Fibroblast of the aortic adventitia (primary cell): ENCODE measurements around the gene ZNF587. TPM values are rescaled to one million over a fixed set of nuclear protein-coding genes. Genes with fewer than 3 reads are reported as not detected.
A peak's percentile ranks its signal among the peaks of the same experiment; 100 is the strongest.
"Not testable (repeated sequence)": the region's sequence is repeated elsewhere in the genome, so short reads cannot be mapped to it uniquely, and the experiment has no call there.

Experiments
- DNase-seq: peaks from one replicate; pipeline ENCODE4 v3.0.0-alpha.2; 2010; ENCODE audit warnings: low read depth
- H3K4me3 ChIP-seq: 2 replicates; pipeline ENCODE4 v1.5.1; 2011; ENCODE audit warnings: low read depth, mild to moderate bottlenecking, control low read depth, low read length, moderate library complexity
- CTCF ChIP-seq: IDR thresholded peaks from 2 replicates; pipeline ENCODE4 v1.5.1; 2011; ENCODE audit warnings: mild to moderate bottlenecking, low read length, control low read depth, inconsistent platforms; ENCODE audit not compliant: insufficient read depth
- total RNA-seq: library from RNA; depleted of rRNA; stranded (reverse); fragments of >200 nt; gene quantifications from 2 replicates; pipeline ENCODE4 v1.2.3, GENCODE V29; 2012; ENCODE audit warnings: low replicate concordance

The ZNF587 gene
- total RNA-seq, 1 donor = 29.6 TPM

GRCh38 chr19:57888107-57888559, 38.5 kb downstream of the ZNF587 start:
- H3K4me3 ChIP-seq = peak overlapping the region; percentile 91
- TF ChIP-seq CTCF = no peak
- no peak for DNase-seq

DNA sequence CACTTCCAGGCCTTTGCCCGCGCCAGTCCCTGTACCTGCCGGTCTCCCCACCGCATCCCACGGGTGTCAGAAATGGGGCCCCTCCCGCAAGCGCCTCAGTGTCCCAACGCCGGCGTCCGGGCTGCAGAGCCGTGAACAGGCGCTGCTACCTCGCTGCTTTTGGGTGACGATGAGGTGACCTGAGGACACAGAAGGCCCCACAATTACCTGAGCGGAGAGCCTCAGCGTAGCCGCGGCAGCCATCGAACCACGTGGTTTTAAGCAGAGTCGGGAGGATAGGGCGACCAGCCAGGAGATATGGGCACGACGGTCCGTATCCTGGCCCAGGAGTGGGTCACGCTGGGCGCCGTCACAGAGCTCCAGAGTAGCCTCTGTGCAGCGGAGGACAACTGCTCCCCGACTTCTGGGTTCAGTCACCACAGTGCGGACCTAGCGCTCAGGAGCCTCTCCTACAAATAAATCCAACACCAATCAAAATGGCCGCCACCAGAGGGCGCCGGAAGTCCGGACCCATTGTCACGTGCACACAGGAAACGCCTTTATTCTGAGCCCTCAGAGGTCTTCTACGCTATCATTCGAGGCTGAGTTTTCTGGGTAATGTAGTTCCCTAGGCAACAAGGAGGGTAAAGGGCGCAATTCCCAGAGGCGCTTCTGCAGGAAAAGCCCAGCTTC, 39.0 kb downstream of the ZNF587 start, which contains the start of gene ZNF814:
Gene ZNF814 (minus strand): TSS at position 478 of the 672 bp plus-strand sequence. CDS start 235 bp downstream, at position 243.
- H3K4me3 ChIP-seq = peak within 1 kb of the TSS; percentile 91
- TF ChIP-seq CTCF = peak; percentile 19
- DNase-seq = peak; percentile 84

GRCh38 chr19:57890706-57891105, 41.0 kb downstream of the ZNF587 start:
- H3K4me3 ChIP-seq = not testable (repeated sequence)
- DNase-seq = peak; percentile 59

- no peak for TF ChIP-seq CTCF
Measured at GRCh38 chr19:57900311-57900710, 50.7 kb downstream of the ZNF587 start.

DNA sequence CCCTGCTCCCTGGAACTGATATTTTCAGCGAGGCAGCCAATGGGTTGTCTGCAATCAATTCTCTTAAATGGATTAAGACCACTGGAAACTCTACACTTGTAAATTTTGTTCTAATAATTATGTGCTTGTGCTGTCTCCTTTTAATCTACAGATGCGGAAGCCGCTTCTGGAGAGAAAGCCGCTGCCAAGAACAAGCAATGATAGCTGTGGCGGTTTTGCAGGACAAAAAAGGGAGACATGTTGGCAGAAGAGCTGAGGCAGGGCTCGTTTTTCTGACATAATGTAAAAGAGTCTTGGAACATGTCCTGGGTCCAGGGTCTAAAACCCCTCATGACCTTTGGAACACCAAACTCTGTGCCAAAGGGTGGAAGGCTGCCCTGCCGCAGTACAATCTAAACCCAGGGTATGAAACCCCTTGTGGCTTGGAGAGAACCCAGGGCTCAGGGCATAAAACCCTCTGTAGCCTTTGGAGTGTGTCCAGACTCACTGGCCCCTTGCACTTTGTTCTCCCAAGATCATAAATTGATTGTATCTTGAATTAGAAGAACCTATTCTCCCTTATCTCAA, 54.0 kb downstream of the ZNF587 start:
- TF ChIP-seq CTCF = no peak
- DNase-seq = no peak
- no peak overlapping the region for H3K4me3 ChIP-seq

More at GRCh38 chr19:57900311-57900710, 50.7 kb downstream of the ZNF587 start:
- no peak for DNase-seq
- no peak overlapping the region for H3K4me3 ChIP-seq

- no peak for DNase-seq
- no peak overlapping the region for H3K4me3 ChIP-seq
- no peak for TF ChIP-seq CTCF
Measured at GRCh38 chr19:57905258-57905657, 55.6 kb downstream of the ZNF587 start.

- no peak for DNase-seq
- TF ChIP-seq CTCF = no peak
Measured at GRCh38 chr19:57907394-57907793, 57.7 kb downstream of the ZNF587 start.

More at GRCh38 chr19:57907394-57907793, 57.7 kb downstream of the ZNF587 start:
- no peak overlapping the region for H3K4me3 ChIP-seq
